NCI-H460 (cell line): Measurements from ENCODE around the gene EPHB4. TPM values are rescaled to one million over a fixed set of nuclear protein-coding genes. Genes with fewer than 3 reads are reported as not detected.
"Not testable (repeated sequence)": the region's sequence is repeated elsewhere in the genome, so short reads cannot be mapped to it uniquely, and the experiment has no call there.

Source experiments
- DNase-seq: peaks from one replicate; pipeline ENCODE4 v3.0.0-alpha.2; 2016; ENCODE audit warnings: low read depth; ENCODE audit errors: extremely low read depth
- total RNA-seq: library from RNA; depleted of rRNA; stranded (reverse); fragments of >200 nt; shearing (Covaris generic); gene quantifications from 2 replicates; pipeline ENCODE4 v1.2.3, GENCODE V29; 2014

Gene EPHB4
- total RNA-seq, 1 experiment from 2014 or later, result 45.3 TPM

- not testable (repeated sequence) for DNase-seq
Observed at GRCh38 chr7:100854899-100855298, 27.6 kb upstream of the EPHB4 start.

GRCh38 chr7:100854146-100854895 is 27.0 kb upstream of the EPHB4 start:
- DNase-seq, result no peak

GRCh38 chr7:100852048-100852872 is 24.9 kb upstream of the EPHB4 start, which contains the start of gene SLC12A9:
TSS of gene SLC12A9 (plus strand) at chr7:100852713. CDS start at chr7:100854198, 1,485 bp downstream.
- peak; percentile 88 for DNase-seq

GRCh38 chr7:100847360-100847759 is 20.0 kb upstream of the EPHB4 start:
- no peak for DNase-seq

- DNase-seq, result no peak
Observed at GRCh38 chr7:100840470-100841100, 13.3 kb upstream of the EPHB4 start.

GRCh38 chr7:100839361-100839760 is 12.0 kb upstream of the EPHB4 start:
- DNase-seq, result no peak

GRCh38 chr7:100837099-100837836 is 9.9 kb upstream of the EPHB4 start:
- DNase-seq, result peak; percentile 79

GRCh38 chr7:100836812-100837098 is 9.4 kb upstream of the EPHB4 start:
- DNase-seq, result no peak

- DNase-seq, result no peak
Observed at GRCh38 chr7:100835903-100836811, 8.8 kb upstream of the EPHB4 start.

GRCh38 chr7:100832281-100832633 is 4.9 kb upstream of the EPHB4 start:
- no peak for DNase-seq

- DNase-seq, result no peak
Observed at GRCh38 chr7:100830396-100830795, 3.1 kb upstream of the EPHB4 start.

GRCh38 chr7:100829150-100829716 is 1.9 kb upstream of the EPHB4 start:
- DNase-seq, result no peak

- DNase-seq, result no peak
Observed at GRCh38 chr7:100826514-100827329, 601 bp downstream of the EPHB4 start.

GRCh38 chr7:100825751-100826513 is 1.4 kb downstream of the EPHB4 start:
- DNase-seq, result peak; percentile 65

GRCh38 chr7:100825215-100825671 is 2.1 kb downstream of the EPHB4 start:
- DNase-seq, result no peak

- DNase-seq, result no peak
Observed at GRCh38 chr7:100824499-100825214, 2.7 kb downstream of the EPHB4 start.

- no peak for DNase-seq
Observed at GRCh38 chr7:100823534-100823933, 3.8 kb downstream of the EPHB4 start.
